KG1 (cell line): Measurements from ENCODE around the gene SAMSN1.
"Not testable (repeated sequence)": the region's sequence is repeated elsewhere in the genome, so short reads cannot be mapped to it uniquely, and the experiment has no call there.

Source experiments
- DNase-seq: peaks from one replicate; lab custom pipeline; 2025; lab: John Stamatoyannopoulos, UW

The SAMSN1 gene

DNA sequence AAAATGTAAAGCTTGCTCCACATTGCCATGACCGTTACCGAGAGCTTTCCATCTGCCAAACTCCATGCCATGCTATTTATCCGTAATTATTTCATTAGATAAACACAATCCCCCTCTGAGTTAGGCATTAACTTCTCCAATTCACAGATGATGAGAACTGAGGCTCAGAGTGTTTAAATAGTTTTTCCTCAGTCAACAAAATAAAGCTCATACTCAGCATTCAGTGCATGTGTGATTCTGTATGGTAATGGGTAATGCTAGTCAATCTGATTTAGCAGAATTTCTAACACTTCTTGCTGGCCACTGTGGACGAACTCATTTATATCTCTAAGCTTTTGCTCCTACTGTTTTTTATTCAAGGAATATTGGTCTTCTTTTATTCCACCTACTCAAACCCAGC is 17.3 kb downstream of the SAMSN1 start:
- no peak for DNase-seq

DNA sequence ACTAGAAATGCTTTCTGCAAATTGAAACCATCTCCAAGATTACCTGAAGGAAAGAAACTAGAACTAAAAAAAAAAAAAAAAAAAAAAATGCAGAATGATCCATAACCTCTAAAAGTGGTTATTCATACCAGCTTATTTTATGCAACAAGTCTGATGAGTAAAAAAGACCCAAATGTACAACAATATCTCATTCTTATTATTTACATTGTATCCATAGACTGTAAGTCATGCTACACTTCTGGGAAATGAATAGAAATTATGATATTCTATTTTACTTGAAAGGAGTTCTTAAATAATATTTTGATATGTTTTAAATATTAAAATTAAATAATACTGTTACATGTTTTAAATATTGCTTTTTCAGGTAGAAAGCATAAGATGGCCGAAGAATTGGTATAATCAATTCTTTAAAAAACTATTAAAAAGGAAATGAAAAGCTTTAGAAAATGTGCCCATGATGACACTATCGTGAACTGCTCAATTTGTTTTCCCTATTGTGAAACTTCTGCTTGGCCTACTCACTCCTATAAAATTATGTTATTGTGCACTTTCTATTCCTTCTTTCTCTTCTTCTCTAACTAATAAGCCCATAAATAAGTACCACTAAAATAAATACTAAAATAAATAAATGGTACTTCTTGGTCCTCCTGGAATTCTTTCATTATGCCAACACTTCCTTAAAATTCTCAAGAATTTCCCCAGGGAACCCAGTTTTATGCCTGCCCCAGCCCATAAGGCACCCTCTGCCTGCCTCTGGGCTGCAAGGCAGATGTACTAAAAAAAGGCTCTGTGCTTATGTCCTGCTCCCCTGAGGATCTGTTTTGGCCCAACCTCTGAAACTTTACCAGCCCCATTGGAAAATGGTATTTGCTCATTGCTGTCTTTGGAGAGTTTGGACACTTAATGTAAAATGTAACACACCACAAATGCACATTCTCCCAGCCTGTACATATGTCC is 18.1 kb downstream of the SAMSN1 start:
- no peak for DNase-seq

DNA sequence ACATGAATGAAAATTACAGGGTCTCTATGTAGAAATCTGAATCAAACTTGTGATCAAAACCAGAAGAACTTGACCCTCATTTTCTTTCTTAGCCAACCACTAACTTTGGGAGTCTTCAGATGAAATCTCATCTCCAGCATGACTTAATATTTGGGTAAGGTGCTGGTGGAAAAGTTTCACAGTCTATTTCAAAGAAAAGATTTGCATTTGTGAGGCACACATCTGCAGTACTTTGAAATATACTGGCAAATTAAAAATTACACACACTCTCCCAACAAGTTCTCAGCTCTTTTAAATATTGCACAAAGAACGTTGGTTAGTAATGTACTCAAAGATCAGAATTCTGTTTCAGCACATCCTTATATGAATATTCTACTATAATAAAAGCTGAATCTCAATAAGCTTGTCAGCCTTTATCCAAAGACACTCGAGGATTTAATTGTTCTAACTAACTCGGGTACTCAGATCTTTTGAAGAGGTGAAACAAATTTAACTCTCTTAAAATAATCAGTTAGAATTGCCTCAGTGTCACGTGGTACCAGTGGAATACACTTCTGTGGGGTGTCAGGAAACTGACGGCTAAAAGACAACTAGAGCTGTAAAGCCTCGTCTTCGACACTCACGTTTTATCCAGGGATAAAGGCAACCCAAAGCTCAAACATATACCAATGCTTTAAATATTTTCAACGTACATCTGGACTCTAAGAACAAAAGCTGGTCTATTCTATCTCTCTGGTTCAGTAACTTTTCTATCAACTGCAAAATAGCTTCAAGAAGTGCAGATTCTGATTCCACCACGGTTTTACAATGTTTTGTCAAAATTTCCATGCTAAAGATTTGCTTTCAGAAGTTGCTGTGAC is 19.0 kb downstream of the SAMSN1 start:
- DNase-seq: no peak

DNA sequence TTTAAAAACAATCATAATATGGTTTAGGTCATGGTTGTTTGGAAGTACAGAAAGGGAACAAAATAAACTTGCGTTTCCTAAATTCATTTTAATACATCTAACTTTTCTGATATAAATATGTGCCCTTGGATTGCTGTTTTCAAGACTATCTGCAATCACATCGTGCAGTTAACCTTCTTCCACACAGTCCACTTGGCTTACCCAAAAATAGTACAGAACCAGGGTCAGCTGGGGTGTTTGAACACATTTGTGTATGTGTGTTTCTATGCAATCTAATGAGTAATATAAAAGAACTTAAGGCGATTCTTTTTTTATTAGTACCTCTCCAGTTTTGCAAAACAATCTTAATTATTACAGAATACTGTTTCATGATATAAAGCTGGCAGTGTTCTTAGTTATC is 19.9 kb downstream of the SAMSN1 start:
- DNase-seq: no peak

DNA sequence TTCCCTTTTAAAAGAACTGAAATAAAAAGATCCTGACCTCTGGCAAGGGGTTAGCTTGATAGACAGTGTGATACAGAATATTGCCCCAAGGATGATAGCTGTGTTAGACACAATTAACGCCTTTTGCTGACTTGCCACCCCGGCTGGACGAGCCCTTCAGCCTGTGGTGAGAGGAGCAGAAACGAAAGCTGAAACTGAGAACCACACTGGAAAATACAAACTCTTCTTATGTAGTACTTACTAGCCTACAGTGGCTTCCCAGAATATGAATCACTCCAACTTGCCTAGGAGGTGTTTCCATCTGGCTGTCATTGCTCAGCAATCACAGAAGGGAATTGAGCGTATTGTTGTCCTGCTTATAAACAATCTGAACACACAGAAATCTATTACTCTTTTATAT is 22.9 kb downstream of the SAMSN1 start:
- no peak for DNase-seq

DNA sequence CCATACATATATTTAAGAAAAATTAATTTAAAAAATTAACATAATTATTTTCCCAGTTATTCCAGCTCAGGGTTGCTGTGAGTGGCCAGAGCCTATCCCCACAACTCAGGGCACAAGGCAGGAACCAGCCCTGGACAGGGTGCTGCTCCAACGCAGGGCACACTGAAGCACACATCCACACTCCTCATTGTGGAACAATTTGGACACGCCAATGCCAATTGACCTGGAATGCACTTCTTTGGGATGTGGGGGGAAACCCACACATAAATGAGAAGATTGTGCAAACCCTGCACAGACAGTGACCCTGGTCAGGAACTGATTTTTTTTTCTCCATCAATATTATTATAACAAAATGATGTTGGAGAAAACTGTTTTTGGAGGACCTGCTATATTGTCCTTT is 23.4 kb downstream of the SAMSN1 start:
- no peak for DNase-seq

GRCh38 chr21:14520535-14520934 is 25.6 kb downstream of the SAMSN1 start:
- peak; percentile 55 for DNase-seq

GRCh38 chr21:14519000-14519399 is 27.1 kb downstream of the SAMSN1 start:
- no peak for DNase-seq

DNA sequence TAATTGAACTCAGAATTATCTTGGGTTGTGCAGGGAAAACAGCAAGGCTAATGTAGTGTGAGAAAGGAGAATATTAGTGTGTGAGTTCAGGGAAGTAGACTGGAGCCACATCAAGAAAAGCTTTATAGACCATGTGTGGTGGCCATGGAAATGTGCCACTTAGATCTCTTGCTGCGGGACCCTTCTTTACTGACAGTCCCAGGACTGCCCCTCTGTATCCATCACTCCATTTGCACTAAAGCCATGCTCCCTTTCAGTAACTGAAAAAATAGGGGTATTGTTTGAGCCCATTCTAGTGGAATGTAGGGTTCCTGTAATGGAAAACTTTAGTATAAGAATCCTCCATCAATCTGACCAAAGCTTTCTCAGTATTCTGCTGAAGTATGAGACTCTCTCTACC is 32.3 kb downstream of the SAMSN1 start:
- DNase-seq: no peak

DNA sequence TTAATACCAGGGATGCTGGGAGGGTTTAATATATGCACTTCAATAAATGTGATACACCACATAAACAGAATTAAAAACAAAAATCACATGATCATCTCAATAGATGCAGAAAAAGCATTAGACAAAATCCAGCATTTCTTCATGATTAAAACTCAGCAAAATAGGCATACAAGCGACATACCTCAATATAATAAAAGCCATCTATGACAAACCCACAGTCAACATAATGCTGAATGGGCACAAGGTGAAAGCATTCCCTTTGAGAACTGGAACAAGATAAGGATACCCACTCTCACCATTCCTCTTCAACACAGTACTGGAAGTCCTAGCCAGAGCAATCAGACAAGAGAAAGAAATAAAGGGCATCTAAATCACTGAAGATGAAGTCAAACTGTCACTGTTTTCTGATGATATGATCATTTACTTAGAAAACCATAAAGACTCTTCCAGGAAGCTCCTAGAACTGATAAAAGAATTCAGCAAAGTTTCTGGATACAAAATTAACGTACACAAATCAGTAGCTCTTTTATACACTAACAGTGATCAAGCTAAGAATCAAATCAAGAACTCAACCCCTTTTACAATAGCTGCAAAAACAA is 39.2 kb downstream of the SAMSN1 start:
- not testable (repeated sequence) for DNase-seq

GRCh38 chr21:14500873-14501272 is 45.2 kb downstream of the SAMSN1 start:
- DNase-seq: no peak

GRCh38 chr21:14499316-14499715 is 46.8 kb downstream of the SAMSN1 start:
- DNase-seq: no peak

DNA sequence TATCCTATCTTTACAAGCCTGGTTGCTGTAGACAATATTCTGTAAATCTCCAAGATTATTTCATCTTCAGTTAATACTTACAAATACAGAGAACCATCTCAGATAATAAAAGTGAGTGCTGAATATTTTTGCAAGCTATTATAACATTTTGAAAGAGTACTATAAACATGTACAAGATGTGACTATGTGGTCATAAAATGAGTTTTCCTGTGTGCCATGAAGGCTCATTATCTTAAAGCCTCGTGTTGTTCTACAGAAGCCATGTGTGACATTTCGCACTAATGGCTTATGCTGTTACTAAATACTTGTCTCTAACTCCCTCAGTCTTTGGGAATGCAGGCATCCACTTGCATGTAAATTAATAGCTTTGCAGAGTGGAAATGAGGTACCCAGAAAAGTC is 48.3 kb downstream of the SAMSN1 start:
- no peak for DNase-seq

GRCh38 chr21:14495075-14495474 is 51.0 kb downstream of the SAMSN1 start:
- DNase-seq: no peak

DNA sequence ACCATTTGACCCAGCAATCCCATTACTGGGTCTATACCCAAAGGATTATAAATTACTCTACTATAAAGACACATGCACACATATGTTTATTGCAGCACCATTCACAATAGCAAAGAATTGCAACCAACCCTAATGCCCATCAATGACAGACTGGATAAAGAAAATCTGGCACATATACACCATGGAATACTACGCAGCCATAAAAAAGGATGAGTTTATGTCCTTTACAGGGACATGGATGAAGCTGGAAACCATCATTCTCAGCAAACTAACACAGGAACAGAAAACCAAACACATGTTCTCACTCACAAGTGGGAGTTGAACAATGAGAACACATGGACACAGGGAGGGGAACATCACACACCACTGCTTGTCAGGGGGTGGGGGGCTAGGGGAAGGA is 51.9 kb downstream of the SAMSN1 start:
- DNase-seq: not testable (repeated sequence)

- DNase-seq: no peak
Observed at GRCh38 chr21:14493731-14494130, 52.4 kb downstream of the SAMSN1 start.

DNA sequence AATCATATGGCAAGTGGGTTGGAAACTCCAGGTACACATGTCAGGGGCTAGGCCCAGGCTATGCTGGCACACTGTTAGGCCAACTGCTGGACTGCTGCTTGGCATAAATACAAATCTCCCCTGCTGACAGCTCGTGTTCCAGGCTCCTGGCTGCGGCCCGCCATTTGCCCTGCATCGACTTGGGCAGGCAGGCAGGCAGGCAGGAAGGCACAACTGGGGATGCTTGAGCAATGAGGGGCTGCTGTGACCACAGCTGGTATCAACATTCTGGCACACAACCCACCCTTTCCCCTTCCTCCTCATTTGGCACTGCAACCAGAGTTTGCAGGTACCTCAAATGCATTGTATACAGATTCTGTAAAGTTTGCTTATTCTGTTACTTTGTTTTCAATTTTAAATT is 53.2 kb downstream of the SAMSN1 start:
- no peak for DNase-seq

DNA sequence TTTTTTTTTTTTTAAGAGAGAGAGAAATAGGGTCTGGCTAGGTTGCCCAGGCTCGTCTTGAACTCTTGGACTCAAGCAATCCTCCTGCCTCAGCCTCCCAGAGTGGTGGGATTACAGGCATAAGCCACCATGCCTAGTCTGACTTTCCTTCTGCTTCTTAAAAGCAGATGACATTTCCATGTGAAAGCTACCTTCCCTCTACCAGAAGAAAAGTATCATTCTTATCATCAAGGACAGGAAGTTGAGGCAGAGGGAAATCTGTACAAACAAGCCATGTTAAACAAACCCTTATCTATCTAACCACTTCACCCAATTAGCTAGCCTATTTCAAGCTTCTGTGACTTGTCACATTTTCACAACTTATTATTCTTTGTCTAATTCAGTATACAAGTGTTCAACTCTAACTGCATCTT is 54.8 kb downstream of the SAMSN1 start:
- no peak for DNase-seq

DNA sequence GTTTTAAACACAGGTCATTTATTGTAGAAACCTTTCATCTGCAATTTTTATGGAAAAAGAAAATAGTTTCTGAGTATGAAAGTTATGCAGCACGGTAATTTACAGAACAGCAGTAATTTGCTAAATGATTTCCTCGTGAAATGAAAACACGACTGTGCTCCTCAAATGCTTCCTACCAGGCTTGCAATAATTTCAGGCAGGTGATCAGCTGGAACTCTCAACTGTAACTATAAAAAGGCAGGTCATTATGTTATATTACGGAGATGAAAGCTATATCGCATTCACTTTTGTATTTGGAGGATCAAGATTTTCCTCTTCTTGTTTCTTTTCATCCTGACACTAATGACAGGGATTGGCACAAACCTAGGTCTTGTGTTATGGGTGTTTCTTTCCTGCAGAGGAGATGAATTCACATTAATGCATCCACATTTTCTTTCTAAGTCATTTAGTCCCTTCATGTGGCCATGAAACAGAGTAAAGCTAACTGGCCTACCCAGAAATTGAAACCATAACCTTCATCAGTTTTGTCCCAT is 57.4 kb downstream of the SAMSN1 start:
- no peak for DNase-seq

- no peak for DNase-seq
Observed at GRCh38 chr21:14487490-14488432, 58.4 kb downstream of the SAMSN1 start.

- DNase-seq: no peak
Observed at GRCh38 chr21:14486869-14487268, 59.2 kb downstream of the SAMSN1 start.
